HepG2 (cell line): ENCODE results near the gene TAF1C. TPM values are rescaled to one million over a fixed set of nuclear protein-coding genes. Genes with fewer than 3 reads are reported as not detected.

ENCODE experiments used
- CHD4 ChIP-seq: fragments of 200-600 bp; sonication (generic); IDR thresholded peaks from 2 replicates; pipeline ENCODE4 v1.7.0; 2017; ENCODE audit warnings: mild to moderate bottlenecking, low read length, borderline replicate concordance
- HNF4G ChIP-seq, 2 experiments: sonication (generic) in 1 of 2; formaldehyde crosslinking in 1 of 2; IDR thresholded peaks; 2 replicates each; pipeline versions ENCODE4 v1.4.0 to v1.6.1; 2011 to 2020; ENCODE audit warnings: borderline replicate concordance in 2 of 2, low read depth in 2 of 2, mild to moderate bottlenecking in 2 of 2, low read length in 1 of 2, missing genetic modification reagents in 1 of 2, moderate library complexity in 1 of 2
- KDM1A ChIP-seq: IDR thresholded peaks from 2 replicates; pipeline ENCODE4 v1.6.1; 2016; ENCODE audit warnings: missing compliant biosample characterization
- POLR2AphosphoS5 ChIP-seq: IDR thresholded peaks from 2 replicates; pipeline ENCODE4 v1.6.1; 2012; ENCODE audit warnings: low read depth, low read length
- SMARCC2 ChIP-seq: fragments of 450-650 bp; IDR thresholded peaks from 2 replicates; pipeline ENCODE4 v1.6.1; 2017; ENCODE audit warnings: antibody characterized with exemption, mild to moderate bottlenecking
- SP4 ChIP-seq: sonication (generic); formaldehyde crosslinking; IDR thresholded peaks from 2 replicates; pipeline ENCODE4 v1.8.1; 2023; ENCODE audit warnings: mild to moderate bottlenecking, missing genetic modification reagents
- TSC22D2 ChIP-seq: sonication (generic); formaldehyde crosslinking; IDR thresholded peaks from 2 replicates; pipeline ENCODE4 v1.5.1; 2020; ENCODE audit warnings: missing genetic modification reagents, mild to moderate bottlenecking, borderline replicate concordance
- U2AF2 ChIP-seq: fragments of 200-400 bp; formaldehyde crosslinking; IDR thresholded peaks from 2 replicates; pipeline ENCODE4 v1.6.1; 2017; ENCODE audit warnings: low read depth, mild to moderate bottlenecking, low read length
- ZNF431 ChIP-seq: sonication (generic); formaldehyde crosslinking; IDR thresholded peaks from 2 replicates; pipeline ENCODE4 v1.9.0; 2022; ENCODE audit warnings: missing genetic modification reagents, low read depth, mild to moderate bottlenecking, borderline replicate concordance
- ZNF530 ChIP-seq: sonication (generic); formaldehyde crosslinking; IDR thresholded peaks from 2 replicates; pipeline ENCODE4 v1.5.0; 2020; ENCODE audit warnings: low read depth, mild to moderate bottlenecking, missing genetic modification reagents
- ZNF577 ChIP-seq: sonication (generic); formaldehyde crosslinking; IDR thresholded peaks from 2 replicates; pipeline ENCODE4 v1.4.0; 2020; ENCODE audit warnings: mild to moderate bottlenecking, low read depth, missing genetic modification reagents, borderline replicate concordance
- ZNF678 ChIP-seq: sonication (generic); formaldehyde crosslinking; IDR thresholded peaks from 2 replicates; pipeline ENCODE4 v1.4.0; 2020; ENCODE audit warnings: mild to moderate bottlenecking, missing genetic modification reagents
- ZNF792 ChIP-seq: IDR thresholded peaks from 2 replicates; pipeline ENCODE4 v1.6.1; 2016
- ZZZ3 ChIP-seq: sonication (generic); formaldehyde crosslinking; IDR thresholded peaks from 2 replicates; pipeline ENCODE4 v1.4.0; 2020; ENCODE audit warnings: missing genetic modification reagents, mild to moderate bottlenecking, borderline replicate concordance
- polyA plus RNA-seq, 8 experiments: library from polyadenylated mRNA; depleted of rRNA in 3 of 8; stranded (reverse) in 7 of 8; unstranded in 1 of 8; fragments of >200 nt; fragmentation: Illumina TruSeq in 4 of 8; extraction: Trizol in 4 of 8; gene quantifications; 2 replicates each; pipeline versions ENCODE4 v1.2.1 to v1.2.3, GENCODE V29; 2011 to 2016; ENCODE audit warnings: low read depth in 4 of 8, missing spikeins in 1 of 8, mixed read lengths in 1 of 8; ENCODE audit not compliant: insufficient read depth in 1 of 8
- total RNA-seq, 5 experiments: library from RNA; depleted of rRNA; stranded (reverse); fragments of >200 nt; fragmentation: Illumina TruSeq; extraction: Trizol; gene quantifications; 2 replicates each; pipeline ENCODE4 v1.2.3, GENCODE V29; 2016; ENCODE audit warnings: low read depth in 1 of 5
- TF ChIP-seq, protein P1 (sequence below): sonication (generic); formaldehyde crosslinking; IDR thresholded peaks from 2 replicates; pipeline ENCODE4 v1.4.0; 2020; ENCODE audit warnings: mild to moderate bottlenecking, missing genetic modification reagents
- TF ChIP-seq, protein P2 (sequence below): sonication (generic); formaldehyde crosslinking; IDR thresholded peaks from 2 replicates; pipeline ENCODE4 v1.4.0; 2020; ENCODE audit warnings: missing genetic modification reagents, mild to moderate bottlenecking, borderline replicate concordance
- TF ChIP-seq, protein P3 (sequence below): sonication (generic); formaldehyde crosslinking; IDR thresholded peaks from 2 replicates; pipeline ENCODE4 v1.4.0; 2020; ENCODE audit warnings: mild to moderate bottlenecking, missing genetic modification reagents

The TAF1C gene
- total and polyA plus RNA-seq, 2 of the 13 experiments (the other 11 are each of a cell fraction or from before 2014, with no cell fraction given) = 15.6 to 20.8 TPM

DNA sequence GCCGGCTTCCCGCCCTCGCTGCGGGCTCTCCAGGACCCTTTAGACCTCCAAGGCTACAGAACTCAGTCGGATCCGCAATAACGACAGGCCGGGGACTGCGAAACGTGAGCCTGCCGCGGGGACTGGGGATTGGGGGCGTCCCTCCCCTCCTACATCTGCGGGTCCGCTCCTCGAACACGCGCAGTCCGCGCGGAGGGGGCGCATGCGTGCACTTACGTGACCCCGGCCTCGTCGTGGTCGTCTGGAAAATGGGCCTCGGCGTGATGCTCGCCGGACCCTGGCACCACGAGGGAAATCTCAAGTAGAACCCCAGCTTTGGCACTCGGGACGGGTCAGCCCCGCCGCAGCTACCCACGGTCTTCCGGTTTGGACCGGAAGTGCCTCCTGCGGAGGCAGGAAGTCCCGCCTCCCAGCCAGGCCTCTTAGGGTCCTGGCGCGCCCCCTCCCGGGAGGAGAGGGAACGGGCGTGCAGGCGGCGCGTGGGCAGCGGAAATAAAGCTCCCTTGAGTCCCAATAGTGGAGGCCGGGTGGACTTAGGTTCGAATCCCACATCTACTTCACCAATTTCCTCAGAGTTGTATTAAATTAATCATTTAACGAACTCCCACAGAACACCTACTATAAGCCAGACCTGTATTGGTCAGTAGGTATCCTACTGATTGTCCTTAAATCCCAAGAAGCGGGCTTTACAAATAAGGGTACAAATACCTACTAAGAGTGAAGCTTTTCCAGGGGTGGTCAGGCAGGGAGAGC is at the start of gene TAF1C (continued):
- TF ChIP-seq SP4 (CRISPR knock-in tag) = peak; percentile 76
- TF ChIP-seq U2AF2 = no peak
- TF ChIP-seq KDM1A = peak; percentile 69; the same call in 1 of the 2 replicates
- no peak for TF ChIP-seq HNF4G (IDR thresholded peaks at IDR 0.05; ENCODE audit: borderline replicate concordance, low read depth, low read length)
- no peak for TF ChIP-seq HNF4G (CRISPR knock-in tag; IDR thresholded peaks at IDR 0.05; ENCODE audit: borderline replicate concordance, low read depth)
- TF ChIP-seq ZNF530 (CRISPR knock-in tag) = no peak
- 0 out of 2 replicates have a peak, but pooled peaks have one; percentile 77 for TF ChIP-seq CHD4
- peak; percentile 83; the same call in 1 of the 2 replicates for TF ChIP-seq TSC22D2
- TF ChIP-seq SMARCC2 = no peak
- 0 out of 2 replicates have a peak, but pooled peaks have one; percentile 12 for TF ChIP-seq ZNF678 (CRISPR knock-in tag)
- TF ChIP-seq ZNF577 (CRISPR knock-in tag) = no peak
- TF ChIP-seq, protein P1, sequence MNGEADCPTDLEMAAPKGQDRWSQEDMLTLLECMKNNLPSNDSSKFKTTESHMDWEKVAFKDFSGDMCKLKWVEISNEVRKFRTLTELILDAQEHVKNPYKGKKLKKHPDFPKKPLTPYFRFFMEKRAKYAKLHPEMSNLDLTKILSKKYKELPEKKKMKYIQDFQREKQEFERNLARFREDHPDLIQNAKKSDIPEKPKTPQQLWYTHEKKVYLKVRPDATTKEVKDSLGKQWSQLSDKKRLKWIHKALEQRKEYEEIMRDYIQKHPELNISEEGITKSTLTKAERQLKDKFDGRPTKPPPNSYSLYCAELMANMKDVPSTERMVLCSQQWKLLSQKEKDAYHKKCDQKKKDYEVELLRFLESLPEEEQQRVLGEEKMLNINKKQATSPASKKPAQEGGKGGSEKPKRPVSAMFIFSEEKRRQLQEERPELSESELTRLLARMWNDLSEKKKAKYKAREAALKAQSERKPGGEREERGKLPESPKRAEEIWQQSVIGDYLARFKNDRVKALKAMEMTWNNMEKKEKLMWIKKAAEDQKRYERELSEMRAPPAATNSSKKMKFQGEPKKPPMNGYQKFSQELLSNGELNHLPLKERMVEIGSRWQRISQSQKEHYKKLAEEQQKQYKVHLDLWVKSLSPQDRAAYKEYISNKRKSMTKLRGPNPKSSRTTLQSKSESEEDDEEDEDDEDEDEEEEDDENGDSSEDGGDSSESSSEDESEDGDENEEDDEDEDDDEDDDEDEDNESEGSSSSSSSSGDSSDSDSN = peak; percentile 45; the same call in 1 of the 2 replicates
- TF ChIP-seq ZZZ3 (CRISPR knock-in tag) = peak; percentile 96
- TF ChIP-seq, protein P2, sequence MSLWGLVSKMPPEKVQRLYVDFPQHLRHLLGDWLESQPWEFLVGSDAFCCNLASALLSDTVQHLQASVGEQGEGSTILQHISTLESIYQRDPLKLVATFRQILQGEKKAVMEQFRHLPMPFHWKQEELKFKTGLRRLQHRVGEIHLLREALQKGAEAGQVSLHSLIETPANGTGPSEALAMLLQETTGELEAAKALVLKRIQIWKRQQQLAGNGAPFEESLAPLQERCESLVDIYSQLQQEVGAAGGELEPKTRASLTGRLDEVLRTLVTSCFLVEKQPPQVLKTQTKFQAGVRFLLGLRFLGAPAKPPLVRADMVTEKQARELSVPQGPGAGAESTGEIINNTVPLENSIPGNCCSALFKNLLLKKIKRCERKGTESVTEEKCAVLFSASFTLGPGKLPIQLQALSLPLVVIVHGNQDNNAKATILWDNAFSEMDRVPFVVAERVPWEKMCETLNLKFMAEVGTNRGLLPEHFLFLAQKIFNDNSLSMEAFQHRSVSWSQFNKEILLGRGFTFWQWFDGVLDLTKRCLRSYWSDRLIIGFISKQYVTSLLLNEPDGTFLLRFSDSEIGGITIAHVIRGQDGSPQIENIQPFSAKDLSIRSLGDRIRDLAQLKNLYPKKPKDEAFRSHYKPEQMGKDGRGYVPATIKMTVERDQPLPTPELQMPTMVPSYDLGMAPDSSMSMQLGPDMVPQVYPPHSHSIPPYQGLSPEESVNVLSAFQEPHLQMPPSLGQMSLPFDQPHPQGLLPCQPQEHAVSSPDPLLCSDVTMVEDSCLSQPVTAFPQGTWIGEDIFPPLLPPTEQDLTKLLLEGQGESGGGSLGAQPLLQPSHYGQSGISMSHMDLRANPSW (CRISPR knock-in tag) = no peak
- TF ChIP-seq, protein P3, sequence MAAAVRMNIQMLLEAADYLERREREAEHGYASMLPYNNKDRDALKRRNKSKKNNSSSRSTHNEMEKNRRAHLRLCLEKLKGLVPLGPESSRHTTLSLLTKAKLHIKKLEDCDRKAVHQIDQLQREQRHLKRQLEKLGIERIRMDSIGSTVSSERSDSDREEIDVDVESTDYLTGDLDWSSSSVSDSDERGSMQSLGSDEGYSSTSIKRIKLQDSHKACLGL (CRISPR knock-in tag) = peak; percentile 85; the same call in 1 of the 2 replicates
- peak; percentile 90 for TF ChIP-seq POLR2AphosphoS5
- TF ChIP-seq ZNF792 (CRISPR knock-in tag) = peak; percentile 86
- TF ChIP-seq ZNF431 = 0 out of 2 replicates have a peak, but pooled peaks have one; percentile 56
